GM19395 (cell line): ENCODE results near the gene INTS3.

Source experiments
- ATAC-seq: cut with Tn5 transposase; IDR thresholded peaks from one replicate; pipeline ENCODE4 v1.9.1; 2021; ENCODE audit warnings: mild to moderate bottlenecking, moderate library complexity; ENCODE audit not compliant: unreplicated experiment

Gene INTS3

GRCh38 chr1:153727463-153728304 lies at the start of gene INTS3:
INTS3 (plus strand) TSS chr1:153728050; CDS start chr1:153728635, 585 bp downstream.
- peak; percentile 96 for ATAC-seq

- no peak for ATAC-seq
These were observed 49.1 kb upstream of the INTS3 start, which contains the start of gene NPR1 for GRCh38 chr1:153678519-153679336. NPR1 (plus strand) TSS chr1:153678688; CDS start chr1:153679109, 421 bp downstream.

- ATAC-seq: no peak
These were observed 48.3 kb upstream of the INTS3 start for GRCh38 chr1:153679337-153680119.

- ATAC-seq: no peak
These were observed 47.8 kb upstream of the INTS3 start for GRCh38 chr1:153680120-153680403.

- no peak for ATAC-seq
These were observed 45.1 kb upstream of the INTS3 start for GRCh38 chr1:153682730-153683129.

GRCh38 chr1:153683854-153684253 lies 44.0 kb upstream of the INTS3 start:
- ATAC-seq: no peak

GRCh38 chr1:153684892-153685291 lies 43.0 kb upstream of the INTS3 start:
- ATAC-seq: no peak

- no peak for ATAC-seq
These were observed 42.1 kb upstream of the INTS3 start for GRCh38 chr1:153685544-153686340.

GRCh38 chr1:153687346-153688125 lies 40.3 kb upstream of the INTS3 start:
- no peak for ATAC-seq

GRCh38 chr1:153688276-153688675 lies 39.6 kb upstream of the INTS3 start:
- ATAC-seq: no peak

- ATAC-seq: no peak
These were observed 39.0 kb upstream of the INTS3 start for GRCh38 chr1:153688736-153689328.

- no peak for ATAC-seq
These were observed 34.4 kb upstream of the INTS3 start for GRCh38 chr1:153693466-153693865.

GRCh38 chr1:153696741-153697140 lies 31.1 kb upstream of the INTS3 start:
- no peak for ATAC-seq

- no peak for ATAC-seq
These were observed 30.4 kb upstream of the INTS3 start for GRCh38 chr1:153697191-153698019.

GRCh38 chr1:153698020-153698922 lies 29.6 kb upstream of the INTS3 start:
- no peak for ATAC-seq

GRCh38 chr1:153698923-153699714 lies 28.7 kb upstream of the INTS3 start:
- no peak for ATAC-seq

GRCh38 chr1:153699768-153700167 lies 28.1 kb upstream of the INTS3 start:
- ATAC-seq: no peak
